Subcutaneous adipose tissue (tissue), 4 donors: ENCODE data around the gene NEK6. TPM values are rescaled to one million over a fixed set of nuclear protein-coding genes. Genes with fewer than 3 reads are reported as not detected.

Experiments used
- CTCF ChIP-seq: fragments of 450-650 bp; IDR thresholded peaks from one replicate; pipeline ENCODE4 v1.5.1; 2016; ENCODE audit warnings: low read depth, mild to moderate bottlenecking, control low read depth, antibody characterized with exemption, moderate library complexity
- total RNA-seq, 4 donors: library from RNA; depleted of rRNA; stranded (reverse); fragments of >200 nt; gene quantifications; one replicate each; pipeline ENCODE4 v1.1.0, GENCODE V29; 2016

Gene NEK6
- total RNA-seq, 4 donors from 2014 or later: 18.5 to 38.2 (median 27.0) TPM

DNA sequence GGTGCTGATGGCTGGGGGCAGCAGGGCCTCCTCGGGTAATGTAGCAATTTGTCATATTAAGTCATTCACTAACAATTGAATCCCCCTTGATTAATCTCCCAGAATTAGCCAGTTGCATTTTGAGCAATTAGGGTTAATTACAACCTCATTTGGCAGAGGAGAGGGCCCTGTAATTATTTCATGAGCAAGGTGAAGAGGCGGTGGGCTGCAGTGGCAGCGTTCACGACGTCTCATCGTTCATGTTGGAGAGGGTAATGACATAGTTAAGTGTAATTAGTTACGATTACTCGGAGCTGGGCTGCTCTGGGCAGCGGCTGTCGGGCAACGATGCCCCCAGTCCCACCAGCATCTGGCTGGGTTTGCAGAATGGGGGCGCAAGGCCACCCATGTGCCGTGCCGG lies 46.0 kb downstream of the NEK6 start:
- TF ChIP-seq CTCF: no peak

DNA sequence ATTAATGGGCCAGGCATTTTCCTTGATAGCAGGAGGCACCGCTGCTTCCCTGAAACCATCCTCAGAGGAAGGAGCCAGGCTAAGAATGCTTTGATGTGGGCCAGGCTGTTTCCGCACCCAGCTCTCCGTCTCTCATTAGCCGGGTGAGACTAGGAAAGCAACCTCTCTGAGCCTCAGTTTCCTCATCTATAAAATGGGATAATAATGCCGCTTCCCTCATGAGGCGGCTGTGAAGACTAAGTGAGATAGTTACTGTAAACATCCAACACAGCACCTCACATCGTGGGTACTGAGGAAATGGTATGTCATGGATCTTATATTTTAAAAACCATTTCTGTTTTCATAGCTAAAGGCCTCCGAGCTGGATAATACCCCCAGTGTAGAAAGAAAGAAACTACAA lies 46.5 kb downstream of the NEK6 start:
- TF ChIP-seq CTCF: no peak

- no peak for TF ChIP-seq CTCF
These were observed 48.5 kb downstream of the NEK6 start for GRCh38 chr9:124306098-124306735.

GRCh38 chr9:124307379-124308030 lies 49.8 kb downstream of the NEK6 start:
- no peak for TF ChIP-seq CTCF

GRCh38 chr9:124308606-124309491 lies 51.1 kb downstream of the NEK6 start:
- no peak for TF ChIP-seq CTCF

DNA sequence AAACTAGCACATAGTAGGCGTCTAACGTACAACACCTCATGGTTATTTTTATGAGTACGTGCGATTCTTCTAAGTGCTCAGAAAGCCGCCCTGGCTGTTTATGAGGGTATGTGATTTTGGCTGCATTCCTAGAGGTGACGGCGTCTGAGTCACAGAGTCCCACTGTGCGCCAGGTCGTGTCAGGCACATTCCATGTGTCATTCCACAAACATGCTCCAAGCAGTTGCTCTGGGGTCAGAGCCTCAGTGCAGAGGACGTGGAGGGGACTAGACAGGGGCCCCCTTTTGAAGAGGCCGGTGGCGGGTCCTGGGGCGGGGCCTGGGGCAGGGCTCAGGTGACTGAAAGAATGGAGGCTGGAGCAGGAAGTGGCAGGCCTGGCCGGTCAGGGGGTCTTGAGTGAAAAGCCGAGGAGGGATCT lies 51.9 kb downstream of the NEK6 start:
- no peak for TF ChIP-seq CTCF

DNA sequence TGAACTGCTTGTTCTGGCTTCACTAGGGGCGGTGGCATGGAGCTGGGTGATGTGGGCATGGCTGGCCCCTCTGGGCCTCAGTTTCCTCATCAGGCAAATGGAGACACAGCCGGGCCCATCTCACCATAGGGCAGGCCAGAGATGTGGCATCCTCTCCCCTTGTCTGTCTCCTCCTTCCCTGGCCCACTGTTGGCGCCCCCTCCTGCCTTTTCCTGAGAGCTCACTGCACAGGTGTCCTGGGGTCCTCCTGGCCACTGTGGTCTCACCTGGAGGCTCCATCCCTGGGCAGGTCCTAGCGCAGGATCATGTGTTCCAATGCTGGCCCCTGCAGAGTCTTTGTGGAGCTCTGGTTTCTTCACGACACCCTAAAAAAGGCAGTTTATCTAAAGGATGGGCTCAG lies 53.5 kb downstream of the NEK6 start:
- TF ChIP-seq CTCF: no peak
